A549 (cell line): ENCODE data around the gene DCPS. TPM values are rescaled to one million over a fixed set of nuclear protein-coding genes. Genes with fewer than 3 reads are reported as not detected.
"Not testable (repeated sequence)": the region's sequence is repeated elsewhere in the genome, so short reads cannot be mapped to it uniquely, and the experiment has no call there.

Source experiments
- ATAC-seq, 2 experiments: fragments of 200-7000 bp in 1 of 2; fragments of >200 bp in 1 of 2; cut with Nextera tagmentation in 1 of 2; cut with Tn5 transposase in 1 of 2; 3 replicates each; pipeline versions ENCODE4 v1.8.0 to v1.9.1; 2018 to 2020; ENCODE audit warnings: mild to moderate bottlenecking in 1 of 2, moderate library complexity in 1 of 2
- CTCF ChIA-PET: fragments of 300-600 bp; sonication (Branson Sonifier 250); formaldehyde crosslinking; extraction: SDS; loops from one replicate; lab custom pipeline; 2021; ENCODE audit warnings: antibody characterized with exemption, inconsistent platforms; lab: Yijun Ruan, JAX
- POLR2A ChIA-PET: fragments of 350-600 bp; formaldehyde crosslinking; extraction: SDS; loops from one replicate; lab custom pipeline; 2021; ENCODE audit warnings: antibody characterized with exemption, inconsistent platforms; lab: Yijun Ruan, JAX
- DNase-seq, 2 experiments: peaks; one replicate each; pipeline versions ENCODE4 v3.0.0 to v3.0.0-alpha.2; 2011 to 2016; ENCODE audit warnings: low read depth in 1 of 2, low spot score in 1 of 2
- FAIRE-seq: peaks from 2 replicates; lab custom pipeline; 2011; peaks lifted over from hg19 to GRCh38; lab: Jason Lieb, UNC
- H3K27ac ChIP-seq, 2 experiments: fragments of >200 bp; sonication (Bioruptor Twin); formaldehyde crosslinking; 3 replicates each; pipeline ENCODE4 v1.5.1; 2016 to 2017
- H3K4me1 ChIP-seq: fragments of >200 bp; sonication (Bioruptor Twin); formaldehyde crosslinking; 3 replicates; pipeline ENCODE4 v1.6.1; 2016
- H3K4me2 ChIP-seq: fragments of >200 bp; sonication (Bioruptor Twin); formaldehyde crosslinking; 3 replicates; pipeline ENCODE4 v1.6.1; 2016
- H3K4me3 ChIP-seq: fragments of >200 bp; sonication (Bioruptor Twin); formaldehyde crosslinking; 3 replicates; pipeline ENCODE4 v1.5.1; 2016
- H3K9me3 ChIP-seq: fragments of >200 bp; sonication (Bioruptor Twin); formaldehyde crosslinking; 3 replicates; pipeline ENCODE4 v1.6.1; 2016
- BHLHE40 ChIP-seq: IDR thresholded peaks from 2 replicates; pipeline ENCODE4 v1.6.1; 2012; ENCODE audit warnings: low read depth, low read length, inconsistent platforms
- CBX2 ChIP-seq: fragments of 200-600 bp; sonication (generic); IDR thresholded peaks from 2 replicates; pipeline ENCODE4 v1.6.1; 2016; ENCODE audit warnings: low read depth, mild to moderate bottlenecking, borderline replicate concordance
- CHD2 ChIP-seq: fragments of 150-350 bp; IDR thresholded peaks from 2 replicates; pipeline ENCODE4 v1.6.1; 2014; ENCODE audit warnings: low read length; ENCODE audit not compliant: partially characterized antibody
- EHMT2 ChIP-seq: fragments of 200-600 bp; sonication (generic); IDR thresholded peaks from 2 replicates; pipeline ENCODE4 v1.6.1; 2016; ENCODE audit warnings: antibody characterized with exemption, low read depth, mild to moderate bottlenecking, moderate library complexity
- FOSL2 ChIP-seq, 2 experiments: fragments of 450-650 bp in 1 of 2; fragments of >200 bp in 1 of 2; sonication (Bioruptor Twin) in 1 of 2; formaldehyde crosslinking; IDR thresholded peaks; 2 replicates each; pipeline versions ENCODE4 v1.5.0 to v1.6.1; 2016 to 2020; ENCODE audit warnings: mild to moderate bottlenecking in 1 of 2, moderate library complexity in 1 of 2
- HDAC2 ChIP-seq: fragments of 200-600 bp; sonication (generic); IDR thresholded peaks from 2 replicates; pipeline ENCODE4 v1.6.1; 2016
- HOXA7 ChIP-seq: fragments of 250-450 bp; sonication (Bioruptor Pico); IDR thresholded peaks from 2 replicates; pipeline ENCODE4 v1.5.0; 2020; ENCODE audit warnings: mild to moderate bottlenecking, moderate library complexity
- HOXB5 ChIP-seq: fragments of 250-450 bp; sonication (Bioruptor Pico); IDR thresholded peaks from 2 replicates; pipeline ENCODE4 v1.5.0; 2020; ENCODE audit warnings: mild to moderate bottlenecking, moderate library complexity
- KDM1A ChIP-seq: fragments of 200-600 bp; sonication (generic); IDR thresholded peaks from 2 replicates; pipeline ENCODE4 v1.6.1; 2016; ENCODE audit warnings: low read depth, mild to moderate bottlenecking
- NFE2L2 ChIP-seq: fragments of 150-350 bp; conservative IDR thresholded peaks from 2 replicates; pipeline ENCODE4 v1.6.1; 2014; ENCODE audit warnings: low read length
- RAD21 ChIP-seq, 2 experiments: fragments of >200 bp in 1 of 2; sonication (Bioruptor Twin) in 1 of 2; formaldehyde crosslinking in 1 of 2; IDR thresholded peaks in 1 of 2; conservative IDR thresholded peaks in 1 of 2; 2 replicates in 1 of 2; 3 replicates in 1 of 2; pipeline ENCODE4 v1.6.1; 2012 to 2018; ENCODE audit warnings: inconsistent platforms in 1 of 2
- RARB ChIP-seq: fragments of 250-450 bp; sonication (Bioruptor Pico); IDR thresholded peaks from 2 replicates; pipeline ENCODE4 v1.8.0; 2021; ENCODE audit warnings: mild to moderate bottlenecking, moderate library complexity
- RFX5 ChIP-seq: fragments of 450-650 bp; IDR thresholded peaks from 2 replicates; pipeline ENCODE4 v1.7.1; 2014; ENCODE audit warnings: antibody characterized with exemption, mild to moderate bottlenecking, moderate library complexity
- ZNF302 ChIP-seq: fragments of 250-450 bp; sonication (Bioruptor Pico); IDR thresholded peaks from 2 replicates; pipeline ENCODE4 v1.9.0; 2021; ENCODE audit warnings: inconsistent platforms, mild to moderate bottlenecking, moderate library complexity
- WGBS: methylation state at CpG from one replicate; pipeline ENCODE4 v1.1.6; 2017; ENCODE audit errors: missing lambda C conversion rate; 5-methylcytosine and 5-hydroxymethylcytosine counted together
- polyA plus RNA-seq, 4 experiments: library from polyadenylated mRNA; depleted of rRNA in 3 of 4; stranded (reverse); fragments of >200 nt; fragmentation: RNase III in 1 of 4; extraction: RNeasy Plus Mini Kit Qiagen cat#74134 plus additional on column Dnase treatment in 1 of 4; gene quantifications; 2 replicates in 3 of 4; 3 replicates in 1 of 4; pipeline ENCODE4 v1.2.3, GENCODE V29; 2011 to 2017
- TF ChIP-seq, protein P1 (sequence below): fragments of >200 bp; sonication (Bioruptor Twin); formaldehyde crosslinking; IDR thresholded peaks from 3 replicates; pipeline ENCODE4 v1.5.1; 2016
- TF ChIP-seq, protein P2 (sequence below): fragments of 450-650 bp; IDR thresholded peaks from 2 replicates; pipeline ENCODE4 v1.6.1; 2014; ENCODE audit warnings: antibody characterized with exemption

Gene DCPS
- polyA plus RNA-seq, 2 of the 4 experiments (the other 2 are of a cell fraction): 17.8 to 23.0 TPM

DNA sequence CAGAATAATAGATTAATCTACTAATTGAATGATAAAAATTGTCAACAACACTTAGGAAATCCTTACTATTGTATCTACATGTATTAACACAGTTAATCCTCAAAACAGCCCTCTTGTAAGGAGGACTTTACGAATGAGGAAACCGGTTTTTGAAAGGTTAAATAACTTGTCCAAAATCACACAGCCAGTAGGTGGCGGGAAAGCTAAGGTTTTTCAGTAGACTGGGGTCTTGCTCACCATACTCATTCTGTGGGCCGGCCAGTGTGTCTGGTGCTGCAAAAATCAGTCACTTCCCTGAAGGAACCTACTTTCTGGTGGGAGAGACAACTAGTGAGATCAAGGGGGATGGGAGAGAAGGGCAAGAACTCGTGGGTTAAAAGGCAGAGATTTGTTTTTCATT is 3.8 kb downstream of the DCPS start:
- H3K27ac ChIP-seq: no peak overlapping the region
- H3K4me2 ChIP-seq: no peak overlapping the region
- H3K9me3 ChIP-seq: no peaks in the 10 kb centered on the region
- no peak for ATAC-seq
- DNase-seq: peak in 1 of 2 experiments; percentile 40
- TF ChIP-seq RAD21 (conservative IDR thresholded peaks at IDR 0.05 in 1 of 2, IDR thresholded peaks at IDR 0.05 in 1 of 2): peak; percentile 20 to 38; a peak in 3 of 5 replicates
- TF ChIP-seq EHMT2: no peak
- TF ChIP-seq, protein P1, sequence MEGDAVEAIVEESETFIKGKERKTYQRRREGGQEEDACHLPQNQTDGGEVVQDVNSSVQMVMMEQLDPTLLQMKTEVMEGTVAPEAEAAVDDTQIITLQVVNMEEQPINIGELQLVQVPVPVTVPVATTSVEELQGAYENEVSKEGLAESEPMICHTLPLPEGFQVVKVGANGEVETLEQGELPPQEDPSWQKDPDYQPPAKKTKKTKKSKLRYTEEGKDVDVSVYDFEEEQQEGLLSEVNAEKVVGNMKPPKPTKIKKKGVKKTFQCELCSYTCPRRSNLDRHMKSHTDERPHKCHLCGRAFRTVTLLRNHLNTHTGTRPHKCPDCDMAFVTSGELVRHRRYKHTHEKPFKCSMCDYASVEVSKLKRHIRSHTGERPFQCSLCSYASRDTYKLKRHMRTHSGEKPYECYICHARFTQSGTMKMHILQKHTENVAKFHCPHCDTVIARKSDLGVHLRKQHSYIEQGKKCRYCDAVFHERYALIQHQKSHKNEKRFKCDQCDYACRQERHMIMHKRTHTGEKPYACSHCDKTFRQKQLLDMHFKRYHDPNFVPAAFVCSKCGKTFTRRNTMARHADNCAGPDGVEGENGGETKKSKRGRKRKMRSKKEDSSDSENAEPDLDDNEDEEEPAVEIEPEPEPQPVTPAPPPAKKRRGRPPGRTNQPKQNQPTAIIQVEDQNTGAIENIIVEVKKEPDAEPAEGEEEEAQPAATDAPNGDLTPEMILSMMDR: peak; percentile 18; the same call in 1 of the 3 replicates
- TF ChIP-seq, protein P2, sequence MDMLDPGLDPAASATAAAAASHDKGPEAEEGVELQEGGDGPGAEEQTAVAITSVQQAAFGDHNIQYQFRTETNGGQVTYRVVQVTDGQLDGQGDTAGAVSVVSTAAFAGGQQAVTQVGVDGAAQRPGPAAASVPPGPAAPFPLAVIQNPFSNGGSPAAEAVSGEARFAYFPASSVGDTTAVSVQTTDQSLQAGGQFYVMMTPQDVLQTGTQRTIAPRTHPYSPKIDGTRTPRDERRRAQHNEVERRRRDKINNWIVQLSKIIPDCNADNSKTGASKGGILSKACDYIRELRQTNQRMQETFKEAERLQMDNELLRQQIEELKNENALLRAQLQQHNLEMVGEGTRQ: no peak
- CTCF ChIA-PET: interaction anchor here (0.6 to 1.3 kb wide), 2 partner anchors 36 to 173 kb away, joined by 3 to 5 read pairs; no protein-coding TSS in a partner anchor
- H3K4me3 ChIP-seq: no peak overlapping the region
- no peak for FAIRE-seq
- H3K4me1 ChIP-seq: peaks cover 8% of the 10 kb centered on the region; the same call in 1 of the 3 replicates
- WGBS: 38% methylated on average over 5 of the region's 5 CpGs
- POLR2A ChIA-PET: interaction anchor here (0.5 kb wide), 1 partner anchor 1509 kb away, joined by 3 read pairs; no protein-coding TSS in a partner anchor

DNA sequence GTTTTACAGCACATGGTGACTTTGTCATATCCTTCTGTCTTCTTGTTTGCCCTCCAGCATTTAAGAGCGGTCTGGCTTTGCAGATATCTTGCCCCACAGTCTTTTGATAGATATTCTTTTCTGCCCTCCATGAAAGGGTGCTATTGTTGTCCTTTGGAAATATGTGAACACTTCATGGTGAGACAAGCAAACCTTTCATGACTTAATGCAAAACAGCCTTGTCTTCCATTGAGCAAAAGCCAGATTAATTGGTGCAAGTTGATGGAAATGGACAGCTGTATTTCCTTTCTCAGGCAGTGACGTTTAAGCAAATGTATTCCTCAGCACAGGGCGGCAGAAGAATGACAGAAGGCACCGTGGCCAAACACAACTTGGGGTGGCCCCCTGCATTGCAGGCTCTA is 4.4 kb downstream of the DCPS start:
- H3K4me2 ChIP-seq: no peak overlapping the region
- POLR2A ChIA-PET: no interaction called here
- no peak overlapping the region for H3K27ac ChIP-seq
- no peaks in the 10 kb centered on the region for H3K9me3 ChIP-seq
- no peak for ATAC-seq
- no peak for FAIRE-seq
- no peak for DNase-seq
- TF ChIP-seq HOXA7 (no peak), HOXB5 (CRISPR knock-in tag) (no peak), ZNF302 (CRISPR knock-in tag) (no peak), RARB (CRISPR knock-in tag) (no peak), FOSL2 (IDR thresholded peaks at IDR 0.05) (no peak), FOSL2 (CRISPR knock-in tag; IDR thresholded peaks at IDR 0.05) (no peak), RFX5 (no peak), NFE2L2 (no peak), CBX2 (no peak), CHD2 (no peak), KDM1A (no peak), BHLHE40 (no peak), HDAC2 (no peak)
- TF ChIP-seq, all 56 proteins: peak for 0
- H3K4me3 ChIP-seq: no peak overlapping the region
- 84% methylated on average over 4 of the region's 4 CpGs for WGBS
- peaks cover 3% of the 10 kb centered on the region; the same call in 1 of the 3 replicates for H3K4me1 ChIP-seq
- CTCF ChIA-PET: interaction anchor here (1.3 to 3.7 kb wide), 2 partner anchors 8 to 172 kb away, joined by 5 to 22 read pairs; no protein-coding TSS in a partner anchor

DNA sequence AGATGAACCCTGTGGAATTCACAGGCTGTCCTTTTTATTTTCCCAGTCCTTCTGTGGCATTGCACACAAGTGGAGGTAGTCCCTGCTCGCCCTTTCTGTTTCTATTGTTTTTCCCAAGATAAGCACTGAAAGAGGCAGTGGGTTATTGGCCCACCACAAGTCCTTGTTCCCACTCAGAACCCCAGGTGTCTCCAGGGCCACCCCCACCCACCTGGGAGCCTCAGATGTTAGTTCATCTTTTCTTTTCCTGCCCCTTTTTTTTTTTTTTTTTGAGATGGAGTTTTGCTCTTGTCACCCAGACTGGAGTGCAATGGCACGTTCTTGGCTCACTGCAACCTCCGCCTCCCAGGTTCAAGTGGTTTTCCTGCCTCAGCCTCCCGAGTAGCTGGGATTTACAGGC is 4.9 kb downstream of the DCPS start:
- 70% methylated on average over 4 of the region's 4 CpGs for WGBS
- H3K27ac ChIP-seq, H3K9me3 ChIP-seq, H3K4me2 ChIP-seq, DNase-seq, ATAC-seq, H3K4me1 ChIP-seq, H3K4me3 ChIP-seq, POLR2A ChIA-PET, FAIRE-seq: not testable (repeated sequence)
- CTCF ChIA-PET: interaction anchor here (1.5 to 3.7 kb wide), 3 partner anchors 8 to 172 kb away, joined by 4 to 22 read pairs (median 15); no protein-coding TSS in a partner anchor
